Measurements from ENCODE around the gene SNX13.

- TF ChIP-seq CTCF (IDR thresholded peaks at IDR 0.05; ENCODE audit: poor library complexity) (no peak), EZH2phosphoT487 (IDR thresholded peaks at IDR 0.05; ENCODE audit: low read depth, severe bottlenecking, unreplicated experiment) (no peak), EZH2 (IDR thresholded peaks at IDR 0.05; ENCODE audit: borderline replicate concordance) (no peak)
These were observed 1.9 kb upstream of the SNX13 start for GRCh38 chr7:17942231-17942630.

All from hepatocyte (in vitro differentiated cells).